Astrocyte of the hippocampus (primary cell): ENCODE results near the gene UBAC2.

Experiments
- DNase-seq: peaks from one replicate; pipeline ENCODE4 v3.0.0; 2011; ENCODE audit warnings: low read depth, low spot score

The UBAC2 gene

GRCh38 chr13:99270518-99270917, 69.9 kb downstream of the UBAC2 start:
- no peak for DNase-seq

GRCh38 chr13:99271249-99271648, 70.6 kb downstream of the UBAC2 start:
- DNase-seq = no peak

- no peak for DNase-seq
Measured at GRCh38 chr13:99272481-99272880, 71.8 kb downstream of the UBAC2 start.

- DNase-seq = no peak
Measured at GRCh38 chr13:99273128-99273527, 72.5 kb downstream of the UBAC2 start.

- peak; percentile 90 for DNase-seq
Measured at GRCh38 chr13:99275093-99275469, 74.4 kb downstream of the UBAC2 start.

- DNase-seq = no peak
Measured at GRCh38 chr13:99276706-99277105, 76.1 kb downstream of the UBAC2 start.

- no peak for DNase-seq
Measured at GRCh38 chr13:99277629-99278028, 77.0 kb downstream of the UBAC2 start.

GRCh38 chr13:99278200-99278599, 77.5 kb downstream of the UBAC2 start:
- DNase-seq = no peak

GRCh38 chr13:99278843-99279242, 78.2 kb downstream of the UBAC2 start:
- no peak for DNase-seq

- no peak for DNase-seq
Measured at GRCh38 chr13:99279637-99280036, 79.0 kb downstream of the UBAC2 start.

GRCh38 chr13:99280166-99280565, 79.5 kb downstream of the UBAC2 start:
- DNase-seq = peak; percentile 52

- no peak for DNase-seq
Measured at GRCh38 chr13:99281811-99282263, 81.2 kb downstream of the UBAC2 start.

GRCh38 chr13:99282264-99283231, 81.9 kb downstream of the UBAC2 start:
- DNase-seq = no peak

GRCh38 chr13:99285432-99286182, 85.0 kb downstream of the UBAC2 start:
- DNase-seq = no peak

GRCh38 chr13:99287551-99287950, 86.9 kb downstream of the UBAC2 start:
- no peak for DNase-seq

- peak; percentile 15 for DNase-seq
Measured at GRCh38 chr13:99288089-99288488, 87.4 kb downstream of the UBAC2 start.

- DNase-seq = no peak
Measured at GRCh38 chr13:99289271-99289670, 88.6 kb downstream of the UBAC2 start.

GRCh38 chr13:99289674-99290337, 89.2 kb downstream of the UBAC2 start:
- no peak for DNase-seq

GRCh38 chr13:99290894-99291293, 90.2 kb downstream of the UBAC2 start:
- no peak for DNase-seq

GRCh38 chr13:99293178-99293577, 92.5 kb downstream of the UBAC2 start:
- no peak for DNase-seq

- DNase-seq = no peak
Measured at GRCh38 chr13:99294198-99294597, 93.5 kb downstream of the UBAC2 start.

GRCh38 chr13:99294958-99295357, 94.3 kb downstream of the UBAC2 start:
- DNase-seq = no peak
